Retinal pigment epithelial cell (primary cell): ENCODE measurements around the gene PHF3.

Experiments
- DNase-seq: peaks from one replicate; pipeline ENCODE4 v3.0.0-alpha.2; 2010; ENCODE audit warnings: low read depth
- H3K4me3 ChIP-seq: 2 replicates; pipeline ENCODE4 v1.5.1; 2011; ENCODE audit warnings: mild to moderate bottlenecking, low read length, control low read depth, moderate library complexity
- TF ChIP-seq, protein P1 (sequence below): conservative IDR thresholded peaks from 2 replicates; pipeline ENCODE4 v1.5.1; 2011; ENCODE audit warnings: low read depth, low read length, control low read depth, inconsistent platforms

The PHF3 gene

DNA sequence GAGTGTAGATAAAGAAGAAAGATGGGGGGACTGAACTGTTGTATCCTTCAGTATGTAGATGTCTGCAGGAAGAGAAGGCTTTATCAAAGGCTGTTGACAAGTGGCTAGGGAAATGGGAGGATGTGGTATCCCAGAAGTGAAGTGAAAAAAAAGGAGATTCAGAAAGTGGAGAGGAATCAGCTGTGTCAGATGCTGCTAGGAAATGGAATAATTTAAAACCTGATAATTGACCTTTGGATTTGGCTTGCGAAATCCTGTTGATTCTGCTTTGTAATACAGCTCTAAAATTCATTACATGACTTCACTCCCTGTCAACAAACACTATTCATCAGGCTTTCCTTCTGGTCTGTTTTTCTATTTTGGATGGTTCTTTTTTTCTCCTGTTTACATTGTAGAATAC is 41.7 kb downstream of the PHF3 start:
- TF ChIP-seq, protein P1, sequence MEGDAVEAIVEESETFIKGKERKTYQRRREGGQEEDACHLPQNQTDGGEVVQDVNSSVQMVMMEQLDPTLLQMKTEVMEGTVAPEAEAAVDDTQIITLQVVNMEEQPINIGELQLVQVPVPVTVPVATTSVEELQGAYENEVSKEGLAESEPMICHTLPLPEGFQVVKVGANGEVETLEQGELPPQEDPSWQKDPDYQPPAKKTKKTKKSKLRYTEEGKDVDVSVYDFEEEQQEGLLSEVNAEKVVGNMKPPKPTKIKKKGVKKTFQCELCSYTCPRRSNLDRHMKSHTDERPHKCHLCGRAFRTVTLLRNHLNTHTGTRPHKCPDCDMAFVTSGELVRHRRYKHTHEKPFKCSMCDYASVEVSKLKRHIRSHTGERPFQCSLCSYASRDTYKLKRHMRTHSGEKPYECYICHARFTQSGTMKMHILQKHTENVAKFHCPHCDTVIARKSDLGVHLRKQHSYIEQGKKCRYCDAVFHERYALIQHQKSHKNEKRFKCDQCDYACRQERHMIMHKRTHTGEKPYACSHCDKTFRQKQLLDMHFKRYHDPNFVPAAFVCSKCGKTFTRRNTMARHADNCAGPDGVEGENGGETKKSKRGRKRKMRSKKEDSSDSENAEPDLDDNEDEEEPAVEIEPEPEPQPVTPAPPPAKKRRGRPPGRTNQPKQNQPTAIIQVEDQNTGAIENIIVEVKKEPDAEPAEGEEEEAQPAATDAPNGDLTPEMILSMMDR: no peak

DNA sequence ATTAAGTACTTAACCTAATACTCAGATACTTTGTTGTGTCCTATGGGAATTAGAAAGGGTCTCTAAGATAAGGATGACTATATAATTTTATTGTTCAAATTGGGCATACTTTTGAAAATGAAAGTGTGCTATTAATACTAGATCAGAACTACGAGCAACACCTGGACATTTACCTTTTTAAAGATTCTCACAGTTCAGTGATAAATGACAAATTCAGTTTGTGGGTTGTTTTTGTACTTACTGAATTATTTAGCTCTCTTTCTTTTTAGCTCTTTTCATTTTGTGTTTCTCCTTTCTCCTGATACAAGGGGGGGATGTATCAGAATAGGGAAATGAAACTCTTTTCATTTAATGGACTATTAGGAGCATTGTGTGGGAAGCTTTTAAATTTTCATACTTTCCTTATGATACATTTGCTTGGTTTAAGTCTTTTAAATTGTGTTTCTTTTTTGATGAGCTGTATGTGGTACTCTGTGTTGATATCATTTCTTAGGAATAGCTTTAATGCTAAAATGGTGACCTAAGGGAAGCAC is 47.5 kb downstream of the PHF3 start:
- DNase-seq: no peak
- TF ChIP-seq, protein P1: no peak
- H3K4me3 ChIP-seq: no peak overlapping the region

More for the DNA sequence above, 41.7 kb downstream of the PHF3 start:
- no peak overlapping the region for H3K4me3 ChIP-seq
- no peak for DNase-seq

DNA sequence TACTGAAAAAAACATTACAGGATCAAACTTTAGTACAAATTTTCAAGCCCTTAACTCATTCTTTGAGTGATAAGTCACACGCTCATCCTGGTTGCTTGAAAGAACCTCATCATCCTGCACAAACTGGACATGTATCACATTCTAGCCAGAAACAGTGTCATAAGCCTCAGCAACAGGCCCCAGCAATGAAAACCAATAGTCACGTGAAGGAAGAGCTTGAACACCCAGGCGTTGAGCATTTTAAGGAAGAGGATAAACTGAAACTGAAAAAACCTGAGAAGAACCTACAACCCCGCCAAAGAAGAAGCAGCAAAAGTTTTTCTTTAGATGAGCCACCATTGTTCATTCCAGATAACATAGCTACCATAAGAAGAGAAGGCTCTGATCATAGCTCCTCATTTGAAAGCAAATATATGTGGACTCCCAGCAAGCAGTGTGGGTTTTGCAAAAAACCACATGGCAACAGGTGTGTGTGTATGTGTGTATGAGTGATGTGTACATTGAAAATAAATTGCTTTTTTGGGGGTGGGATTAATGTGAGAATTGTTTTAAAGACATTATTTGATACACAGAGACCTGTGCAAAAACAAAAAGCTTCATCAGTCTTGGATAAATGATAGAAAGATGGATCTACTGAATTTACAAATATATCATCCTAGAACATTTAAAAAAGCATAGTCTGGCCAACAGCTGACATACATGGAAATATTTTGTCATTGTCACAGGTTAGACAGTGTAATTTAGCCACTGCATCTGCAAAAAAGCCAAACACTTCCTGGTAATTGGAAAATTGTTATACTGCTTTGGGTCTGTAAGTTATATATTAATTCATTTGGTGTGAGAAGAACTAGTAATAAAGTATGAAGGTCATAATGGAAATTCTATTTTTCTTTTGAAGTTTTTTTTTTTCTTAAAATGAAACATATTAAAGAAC is 50.1 kb downstream of the PHF3 start:
- H3K4me3 ChIP-seq: no peak overlapping the region
- TF ChIP-seq, protein P1: no peak
- DNase-seq: no peak

DNA sequence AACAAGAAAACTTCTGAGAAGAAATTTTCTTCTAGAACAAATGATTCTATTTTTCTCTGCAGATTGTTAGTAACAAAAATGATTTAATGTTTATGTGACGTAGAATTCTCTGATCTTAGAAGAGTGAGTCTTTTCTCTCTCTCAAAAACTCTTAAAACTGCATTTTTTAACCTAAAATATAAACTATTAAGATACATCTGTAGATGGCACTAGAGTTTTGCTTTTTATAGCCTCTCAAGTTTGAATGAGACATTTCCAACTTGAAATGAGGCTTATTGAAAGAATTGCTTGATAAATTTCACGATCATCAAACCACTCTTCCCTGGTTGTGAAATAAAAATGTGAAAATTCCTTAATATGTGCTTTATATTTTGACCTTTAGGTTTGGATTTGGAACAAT is 53.8 kb downstream of the PHF3 start:
- no peak overlapping the region for H3K4me3 ChIP-seq
- no peak for DNase-seq
- TF ChIP-seq, protein P1: no peak

DNA sequence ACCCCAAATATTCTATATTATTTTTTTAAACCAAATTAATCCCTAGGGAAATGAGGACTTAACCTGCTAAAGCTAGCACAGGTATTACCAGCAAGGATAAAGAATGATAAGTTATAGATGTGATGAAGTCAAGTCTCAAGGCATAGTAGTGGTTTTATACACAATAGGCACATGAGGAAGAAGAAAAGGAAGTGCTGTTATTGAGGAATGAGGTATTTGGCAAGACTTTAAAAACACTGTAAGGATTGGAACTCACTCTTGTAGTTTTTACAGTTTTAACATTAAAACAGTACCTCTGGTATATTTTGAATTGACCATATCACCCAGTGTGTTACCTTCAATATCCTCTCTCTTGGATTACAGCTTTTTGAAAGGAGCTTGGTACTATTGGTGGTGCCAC is 54.6 kb downstream of the PHF3 start:
- no peak for DNase-seq
- TF ChIP-seq, protein P1: no peak
- no peak overlapping the region for H3K4me3 ChIP-seq

DNA sequence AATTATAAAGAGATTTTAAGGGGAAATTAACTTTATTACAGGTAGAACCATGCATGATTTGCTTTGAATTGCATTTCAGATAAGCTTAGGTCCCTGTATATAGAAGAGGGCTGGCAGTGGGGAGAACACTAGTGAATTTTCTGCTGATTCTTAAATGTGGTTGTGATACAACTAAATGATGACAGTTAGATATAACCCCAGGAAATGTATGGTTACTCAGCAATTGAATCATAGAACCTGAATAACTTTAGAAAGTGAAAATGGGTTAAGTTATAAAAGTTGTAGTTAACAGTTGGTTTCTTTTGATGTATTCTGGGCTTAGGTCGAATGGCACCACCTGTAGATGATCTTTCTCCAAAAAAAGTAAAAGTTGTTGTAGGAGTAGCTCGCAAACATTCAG is 70.1 kb downstream of the PHF3 start:
- no peak for DNase-seq
- no peak overlapping the region for H3K4me3 ChIP-seq
- TF ChIP-seq, protein P1: no peak

DNA sequence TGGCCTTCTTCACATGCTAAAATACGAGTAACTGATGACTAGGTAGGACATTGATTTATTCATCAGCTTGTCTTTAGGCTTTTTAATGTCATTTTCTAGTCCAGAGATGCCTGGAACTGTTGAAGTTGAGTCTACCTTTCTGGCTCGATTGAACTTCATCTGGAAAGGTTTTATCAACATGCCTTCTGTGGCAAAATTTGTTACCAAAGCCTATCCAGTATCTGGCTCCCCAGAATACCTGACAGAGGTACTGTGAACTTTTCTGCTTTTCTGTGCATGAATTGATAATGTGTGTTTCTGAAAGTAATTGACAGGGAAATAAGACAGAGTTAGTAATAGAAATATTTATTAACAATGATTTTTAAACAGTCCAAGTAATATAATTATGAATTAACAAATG is 71.0 kb downstream of the PHF3 start:
- TF ChIP-seq, protein P1: no peak
- H3K4me3 ChIP-seq: no peak overlapping the region
- no peak for DNase-seq
